NB4 (cell line): Measurements from ENCODE around the gene HK3.

Experiments
- DNase-seq: peaks from one replicate; pipeline ENCODE4 v3.0.0; 2010; ENCODE audit warnings: low read depth
- H3K4me3 ChIP-seq: one replicate; pipeline ENCODE4 v1.5.1; 2011; ENCODE audit warnings: mild to moderate bottlenecking, low read depth, low read length, moderate library complexity
- MYC ChIP-seq: IDR thresholded peaks from 2 replicates; pipeline ENCODE4 v1.6.1; 2011; ENCODE audit warnings: low read depth, low read length
- POLR2A ChIP-seq: IDR thresholded peaks from 2 replicates; pipeline ENCODE4 v1.6.1; 2011; ENCODE audit warnings: mild to moderate bottlenecking; ENCODE audit not compliant: insufficient read length; ENCODE audit errors: extremely low read depth
- TF ChIP-seq, protein P1 (sequence below): IDR thresholded peaks from 2 replicates; pipeline ENCODE4 v1.6.1; 2011; ENCODE audit warnings: low read depth, low read length
- TF ChIP-seq, protein P2 (sequence below): IDR thresholded peaks from one replicate; pipeline ENCODE4 v1.5.1; 2012; ENCODE audit warnings: low read depth, low read length

HK3 gene

DNA sequence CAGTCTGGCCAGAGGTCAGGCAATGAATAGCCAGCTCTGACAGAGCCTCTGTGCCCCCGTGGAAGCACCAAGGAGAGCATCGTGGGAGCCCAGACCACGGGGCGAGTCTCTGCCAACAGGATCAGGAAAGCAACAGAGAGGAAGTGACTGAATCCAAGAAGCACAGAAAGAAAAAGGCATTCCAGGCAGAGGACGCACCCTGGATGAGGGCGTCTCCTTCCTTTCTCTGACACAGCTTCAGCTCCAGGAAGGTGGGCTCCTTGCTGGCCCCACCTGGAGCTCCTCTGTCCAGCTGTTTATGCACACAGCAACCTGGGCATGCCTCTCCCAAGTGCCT is 16.6 kb downstream of the HK3 start:
- no peak for DNase-seq
- H3K4me3 ChIP-seq: no peak overlapping the region
- TF ChIP-seq POLR2A: no peak
- TF ChIP-seq, protein P1, sequence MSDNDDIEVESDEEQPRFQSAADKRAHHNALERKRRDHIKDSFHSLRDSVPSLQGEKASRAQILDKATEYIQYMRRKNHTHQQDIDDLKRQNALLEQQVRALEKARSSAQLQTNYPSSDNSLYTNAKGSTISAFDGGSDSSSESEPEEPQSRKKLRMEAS: no peak

DNA sequence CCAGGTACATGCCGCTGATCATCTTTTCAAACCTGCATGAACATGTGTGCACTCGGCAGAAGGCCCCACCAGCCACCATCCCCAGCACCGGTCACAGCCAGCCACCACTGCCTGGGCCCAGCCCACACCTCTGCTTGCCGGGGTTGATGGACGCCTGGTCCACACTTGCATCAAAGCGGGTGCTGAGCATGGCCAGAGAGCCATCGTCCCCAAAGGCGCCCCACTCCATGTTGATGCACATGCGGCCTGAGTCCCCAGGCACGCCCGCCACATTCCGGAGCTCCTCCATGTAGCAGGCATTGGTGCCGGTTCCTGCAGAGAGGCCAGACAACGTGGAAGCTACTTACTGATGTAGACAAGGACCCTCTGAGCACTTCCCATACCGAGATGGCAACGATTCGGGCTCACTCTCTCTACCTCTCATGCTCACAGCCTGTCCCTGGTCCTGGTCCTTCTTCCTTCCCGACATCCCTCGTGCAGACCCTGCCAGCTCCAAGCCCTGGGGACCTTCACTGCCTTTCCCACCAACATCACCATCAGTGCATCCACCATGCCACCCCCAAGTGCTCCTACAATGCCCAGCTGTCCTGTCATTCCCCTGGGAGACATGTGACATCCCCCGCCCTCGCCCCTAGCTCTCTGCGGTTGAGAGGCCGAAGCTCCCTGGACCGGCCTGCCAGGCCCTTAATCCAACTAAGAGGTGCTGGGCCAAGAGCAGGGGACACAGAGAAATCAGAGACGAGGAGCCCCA is 17.2 kb downstream of the HK3 start:
- DNase-seq: no peak
- TF ChIP-seq, protein P1: no peak
- TF ChIP-seq, protein P2, sequence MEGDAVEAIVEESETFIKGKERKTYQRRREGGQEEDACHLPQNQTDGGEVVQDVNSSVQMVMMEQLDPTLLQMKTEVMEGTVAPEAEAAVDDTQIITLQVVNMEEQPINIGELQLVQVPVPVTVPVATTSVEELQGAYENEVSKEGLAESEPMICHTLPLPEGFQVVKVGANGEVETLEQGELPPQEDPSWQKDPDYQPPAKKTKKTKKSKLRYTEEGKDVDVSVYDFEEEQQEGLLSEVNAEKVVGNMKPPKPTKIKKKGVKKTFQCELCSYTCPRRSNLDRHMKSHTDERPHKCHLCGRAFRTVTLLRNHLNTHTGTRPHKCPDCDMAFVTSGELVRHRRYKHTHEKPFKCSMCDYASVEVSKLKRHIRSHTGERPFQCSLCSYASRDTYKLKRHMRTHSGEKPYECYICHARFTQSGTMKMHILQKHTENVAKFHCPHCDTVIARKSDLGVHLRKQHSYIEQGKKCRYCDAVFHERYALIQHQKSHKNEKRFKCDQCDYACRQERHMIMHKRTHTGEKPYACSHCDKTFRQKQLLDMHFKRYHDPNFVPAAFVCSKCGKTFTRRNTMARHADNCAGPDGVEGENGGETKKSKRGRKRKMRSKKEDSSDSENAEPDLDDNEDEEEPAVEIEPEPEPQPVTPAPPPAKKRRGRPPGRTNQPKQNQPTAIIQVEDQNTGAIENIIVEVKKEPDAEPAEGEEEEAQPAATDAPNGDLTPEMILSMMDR: no peak
- TF ChIP-seq POLR2A (no peak), MYC (no peak)
- H3K4me3 ChIP-seq: no peak overlapping the region

DNA sequence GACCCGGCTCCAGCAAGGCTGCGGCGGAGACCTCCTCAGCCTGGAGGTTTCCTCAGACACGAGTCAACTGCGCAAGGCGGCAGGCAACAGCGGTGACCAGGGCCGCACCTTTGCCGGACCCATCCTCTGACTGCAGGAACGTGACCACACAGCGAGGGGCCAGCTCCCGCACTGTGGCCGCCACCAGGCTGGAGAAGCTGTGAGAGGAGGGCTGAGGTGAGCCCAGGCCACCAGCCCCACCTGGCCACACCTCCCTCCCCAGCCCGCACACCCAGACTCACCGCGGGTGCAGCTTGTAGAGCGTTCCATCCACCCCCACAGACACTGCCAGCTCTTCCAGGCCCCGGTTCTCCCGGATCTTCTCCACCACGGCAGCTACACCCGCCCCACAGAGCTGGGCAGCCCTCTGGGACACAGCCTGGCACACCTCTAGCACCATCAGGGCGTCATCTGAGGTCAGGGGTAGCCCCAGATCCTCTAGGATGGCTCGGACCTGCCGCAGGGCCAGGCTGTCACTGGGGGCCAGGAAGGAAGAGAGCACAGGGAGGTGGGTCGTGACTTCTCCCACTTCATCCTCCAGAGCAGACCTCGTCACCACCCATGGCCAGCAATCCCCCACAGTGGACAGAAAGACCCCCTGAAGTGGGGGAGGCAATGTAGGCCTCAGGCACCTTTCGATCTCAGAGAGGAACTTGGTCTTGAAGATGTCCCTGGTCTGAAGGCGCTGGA is 18.0 kb downstream of the HK3 start:
- DNase-seq: no peak
- H3K4me3 ChIP-seq: no peak overlapping the region
- TF ChIP-seq POLR2A: no peak
- TF ChIP-seq MYC: no peak
- TF ChIP-seq, protein P2: no peak
- TF ChIP-seq, protein P1: no peak

DNA sequence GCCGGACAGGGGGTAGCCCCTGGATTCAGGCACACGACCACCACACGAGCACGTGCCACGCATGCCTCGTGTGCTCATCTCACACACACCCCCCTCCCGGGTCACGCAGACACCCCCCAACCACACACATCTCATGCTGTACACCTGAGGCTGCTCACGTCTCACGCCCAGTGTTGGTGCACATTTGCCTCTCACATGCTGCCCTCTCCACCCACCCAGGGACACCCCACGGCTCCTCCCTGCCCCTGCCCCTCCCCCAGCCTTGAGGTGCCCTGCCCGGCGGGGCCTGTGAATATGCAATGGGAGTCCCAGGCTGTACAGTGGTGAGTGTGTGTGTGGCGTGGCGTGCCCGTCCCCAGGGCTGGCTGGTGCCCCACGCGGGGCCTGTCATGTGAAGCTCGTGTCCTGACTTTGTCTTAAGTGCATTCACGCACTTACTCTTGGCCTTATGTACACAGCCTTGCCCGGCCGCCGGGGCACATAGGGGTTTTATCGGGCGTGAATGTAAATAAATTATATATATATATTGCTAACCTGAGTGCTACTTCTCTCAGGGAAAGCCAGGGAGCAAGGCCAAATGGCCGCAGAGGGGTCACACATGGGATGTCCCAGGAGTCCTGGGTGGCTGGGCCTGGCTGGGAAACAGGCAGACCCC is 18.7 kb downstream of the HK3 start:
- no peak overlapping the region for H3K4me3 ChIP-seq
- TF ChIP-seq POLR2A (no peak), MYC (no peak)
- TF ChIP-seq, protein P2: no peak
- TF ChIP-seq, protein P1: no peak
- DNase-seq: no peak

DNA sequence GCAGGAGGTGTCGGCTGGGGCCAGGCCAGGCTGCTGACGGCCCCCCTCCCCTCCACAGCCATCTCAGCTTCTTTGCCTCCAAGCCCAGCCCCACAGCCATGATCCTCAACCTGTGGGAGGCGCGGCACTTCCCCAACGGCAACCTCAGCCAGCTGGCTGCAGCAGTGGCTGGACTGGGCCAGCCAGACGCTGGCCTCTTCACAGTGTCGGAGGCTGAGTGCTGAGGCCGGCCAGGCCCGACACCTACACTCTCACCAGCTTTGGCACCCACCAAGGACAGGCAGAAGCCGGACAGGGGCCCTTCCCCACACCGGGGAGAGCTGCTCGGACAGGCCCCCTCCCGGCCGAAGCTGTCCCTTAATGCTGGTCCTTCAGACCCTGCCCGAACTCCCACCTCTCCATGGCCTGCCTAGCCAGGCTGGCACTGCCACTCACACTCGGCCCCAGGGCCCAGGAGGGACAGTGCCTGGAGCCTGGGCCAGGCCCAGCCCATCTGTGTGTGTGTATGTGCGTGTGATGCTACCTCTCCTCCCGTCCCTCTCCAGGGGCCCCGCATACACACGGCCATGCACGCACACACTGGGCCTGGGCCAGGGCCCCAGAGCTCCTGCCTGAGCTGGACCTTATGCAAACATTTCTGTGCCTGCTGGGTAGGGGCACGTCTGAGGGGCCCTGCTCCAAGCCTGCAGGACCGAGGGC is 19.3 kb downstream of the HK3 start:
- TF ChIP-seq, protein P2: no peak
- TF ChIP-seq POLR2A (no peak), MYC (no peak)
- TF ChIP-seq, protein P1: no peak
- no peak overlapping the region for H3K4me3 ChIP-seq

More for the DNA sequence above, 19.3 kb downstream of the HK3 start:
- DNase-seq: no peak
